Endothelial cell of umbilical vein (primary cell): ENCODE measurements around the gene B3GAT1. TPM values are rescaled to one million over a fixed set of nuclear protein-coding genes. Genes with fewer than 3 reads are reported as not detected.

ENCODE experiments used
- BruUV-seq: library from RNA; stranded (reverse); fragments of 400-500 nt; replicated peaks from 2 replicates; lab custom pipeline; 2021; lab: Mats Ljungman, UMichigan
- CTCF ChIA-PET: fragments of 300-600, 350-600 bp; sonication (Branson Sonifier 250); formaldehyde crosslinking; loops from one replicate; lab custom pipeline; 2021; ENCODE audit warnings: antibody characterized with exemption, inconsistent platforms; lab: Charles Lee
- POLR2A ChIA-PET: fragments of 300-600, 350-600 bp; sonication (Branson Sonifier 250); formaldehyde crosslinking; loops from one replicate; lab custom pipeline; 2021; ENCODE audit warnings: antibody characterized with exemption, inconsistent platforms; lab: Charles Lee
- DNase-seq: peaks from one replicate; pipeline ENCODE4 v3.0.0-alpha.2; 2011; ENCODE audit warnings: low read depth, low spot score
- FAIRE-seq: peaks from 2 replicates; lab custom pipeline; 2011; peaks lifted over from hg19 to GRCh38; lab: Jason Lieb, UNC
- H2AFZ ChIP-seq: 2 replicates; pipeline ENCODE4 v1.6.0; 2012; ENCODE audit warnings: low read depth, low read length, control low read depth, inconsistent platforms
- H3K27ac ChIP-seq: 2 replicates; pipeline ENCODE4 v1.5.1; 2011; ENCODE audit warnings: low read depth, mild to moderate bottlenecking, control low read depth, low read length, moderate library complexity; ENCODE audit not compliant: insufficient read depth
- H3K27me3 ChIP-seq, 2 experiments: 2 replicates each; pipeline versions ENCODE4 v1.6.0 to v1.6.1; 2011; ENCODE audit warnings: low read length in 2 of 2, mixed read lengths in 1 of 2; ENCODE audit not compliant: control insufficient read depth in 2 of 2, insufficient read depth in 2 of 2
- H3K36me3 ChIP-seq, 2 experiments: 2 replicates in 1 of 2; 3 replicates in 1 of 2; pipeline ENCODE4 v1.5.1; 2011; ENCODE audit warnings: low read length in 2 of 2, mild to moderate bottlenecking in 1 of 2, moderate library complexity in 1 of 2; ENCODE audit not compliant: control insufficient read depth in 2 of 2, insufficient read depth in 2 of 2; ENCODE audit errors: extremely low read depth in 1 of 2
- H3K4me1 ChIP-seq: 3 replicates; pipeline ENCODE4 v1.5.1; 2011; ENCODE audit warnings: mild to moderate bottlenecking, low read length; ENCODE audit not compliant: control insufficient read depth, insufficient read depth; ENCODE audit errors: extremely low read depth
- H3K4me2 ChIP-seq: 2 replicates; pipeline ENCODE4 v1.6.1; 2011; ENCODE audit warnings: low read length, control low read depth, mixed read lengths; ENCODE audit not compliant: insufficient read depth
- H3K4me3 ChIP-seq, 3 experiments: fragments of 200-600 bp in 1 of 3; sonication (generic), shearing (Covaris generic) in 1 of 3; replicated peaks in 1 of 3; 2 replicates each; pipeline ENCODE4 v1.5.1; 2011 to 2016; ENCODE audit warnings: control low read depth in 3 of 3, low read length in 3 of 3, mild to moderate bottlenecking in 2 of 3, inconsistent platforms in 1 of 3, low read depth in 1 of 3, moderate library complexity in 1 of 3; ENCODE audit not compliant: insufficient read depth in 1 of 3
- H3K79me2 ChIP-seq: 2 replicates; pipeline ENCODE4 v1.6.0; 2012; ENCODE audit warnings: low read length, inconsistent platforms; ENCODE audit not compliant: control insufficient read depth, insufficient read depth
- H3K9ac ChIP-seq: replicated peaks from 2 replicates; pipeline ENCODE3; 2011; ENCODE audit warnings: low read length, control low read depth; ENCODE audit not compliant: insufficient read depth; ENCODE audit errors: extremely low read depth
- H3K9me1 ChIP-seq: replicated peaks from 3 replicates; pipeline ENCODE4 v1.6.0; 2011; ENCODE audit warnings: mild to moderate bottlenecking, low read length; ENCODE audit not compliant: control insufficient read depth, insufficient read depth; ENCODE audit errors: extremely low read depth
- H3K9me3 ChIP-seq: replicated peaks from 2 replicates; pipeline ENCODE4 v1.5.1; 2012; ENCODE audit warnings: low read length, inconsistent platforms; ENCODE audit not compliant: control insufficient read depth, insufficient read depth
- H4K20me1 ChIP-seq: replicated peaks from 2 replicates; pipeline ENCODE3; 2011; ENCODE audit warnings: mild to moderate bottlenecking, low read length; ENCODE audit not compliant: control insufficient read depth, insufficient read depth; ENCODE audit errors: extremely low read depth
- EZH2 ChIP-seq: IDR thresholded peaks from 2 replicates; pipeline ENCODE4 v1.6.1; 2012; ENCODE audit warnings: borderline replicate concordance, low read depth, mild to moderate bottlenecking, moderate library complexity, low read length, inconsistent platforms; ENCODE audit not compliant: severe bottlenecking
- FOS ChIP-seq: IDR thresholded peaks from 2 replicates; pipeline ENCODE4 v1.6.1; 2011; ENCODE audit warnings: mild to moderate bottlenecking, low read length, moderate library complexity, borderline replicate concordance; ENCODE audit not compliant: insufficient read depth
- GATA2 ChIP-seq: IDR thresholded peaks from 2 replicates; pipeline ENCODE4 v1.7.0; 2011; ENCODE audit warnings: low read depth, mild to moderate bottlenecking, moderate library complexity, mixed read lengths, low read length; ENCODE audit not compliant: insufficient read length, insufficient read depth
- JUN ChIP-seq: IDR thresholded peaks from 2 replicates; pipeline ENCODE4 v1.6.1; 2011; ENCODE audit warnings: borderline replicate concordance, low read depth; ENCODE audit not compliant: insufficient read length, insufficient read depth
- MYC ChIP-seq: IDR thresholded peaks from one replicate; pipeline ENCODE4 v1.6.1; 2011; ENCODE audit warnings: mild to moderate bottlenecking, low read depth, low read length
- POLR2A ChIP-seq: IDR thresholded peaks from 2 replicates; pipeline ENCODE4 v1.6.1; 2012; ENCODE audit warnings: low read depth, mild to moderate bottlenecking, control low read depth, low read length
- POLR2AphosphoS5 ChIP-seq: IDR thresholded peaks from 2 replicates; pipeline ENCODE4 v1.6.1; 2012; ENCODE audit warnings: low read depth, mild to moderate bottlenecking, control low read depth, low read length, moderate library complexity; ENCODE audit not compliant: insufficient read depth
- dilution Hi-C: fragments of 300-500 bp; cut with MboI; formaldehyde crosslinking; loops from one replicate; pipeline ENCODE4 v1.15.0; 2019; ENCODE audit warnings: low sequenced_read_pairs; ENCODE audit not compliant: extremely low pct_ligation_motif_present
- intact Hi-C: fragments of 100-400 bp; cut with micrococcal nuclease; formaldehyde crosslinking; loops from one replicate; pipeline ENCODE4 v1.10.0; 2022
- polyA plus RNA-seq, 4 experiments: library from polyadenylated mRNA; depleted of rRNA in 3 of 4; stranded (reverse) in 3 of 4; unstranded in 1 of 4; fragments of >200 nt; gene quantifications; 2 replicates each; pipeline versions ENCODE4 v1.2.1 to v1.2.3, GENCODE V29; 2011 to 2012; ENCODE audit warnings: missing spikeins in 1 of 4
- total RNA-seq: library from RNA; stranded (reverse); gene quantifications from 2 replicates; pipeline ENCODE4 v1.2.3, GENCODE V29; 2021
- TF ChIP-seq, protein P1 (sequence below): IDR thresholded peaks from 2 replicates; pipeline ENCODE4 v1.6.1; 2011; ENCODE audit not compliant: insufficient read depth, insufficient read length
- TF ChIP-seq, protein P2 (sequence below), 2 donors: IDR thresholded peaks; 1 replicate in 1 of 2; 2 replicates in 1 of 2; pipeline ENCODE4 v1.5.1; 2011; ENCODE audit warnings: low read length in 2 of 2, mild to moderate bottlenecking in 2 of 2, moderate library complexity in 2 of 2, control low read depth in 1 of 2, inconsistent platforms in 1 of 2, low read depth in 1 of 2; ENCODE audit not compliant: insufficient read depth in 1 of 2; ENCODE audit errors: extremely low read depth in 1 of 2

The B3GAT1 gene
- total and polyA plus RNA-seq, 2 donors (not counting 3 experiments of a cell fraction or from before 2014, with no cell fraction given) = 0.01 TPM; not detected in 1

DNA sequence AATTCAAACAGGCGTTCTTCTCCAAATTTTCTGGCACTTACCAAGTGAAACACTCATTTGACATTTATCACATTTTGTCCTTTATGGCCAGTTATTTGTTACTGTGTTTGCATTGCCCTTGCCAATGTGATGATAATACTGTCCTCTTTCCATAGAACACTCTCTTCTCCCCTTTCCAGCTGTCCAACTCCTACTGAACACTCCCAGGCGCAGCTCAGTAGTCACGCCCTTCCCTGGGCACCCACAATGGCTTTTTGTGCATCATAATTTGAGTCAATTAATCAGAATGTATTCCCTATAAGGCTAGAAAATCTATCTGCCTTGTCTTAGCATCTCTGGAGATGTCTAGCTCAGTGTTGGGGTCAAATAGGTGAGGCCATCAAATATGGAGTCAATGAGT is 21.2 kb upstream of the B3GAT1 start:
- H2AFZ ChIP-seq = no peak overlapping the region
- DNase-seq (no peak), FAIRE-seq (no peak)
- H3K27ac ChIP-seq = no peak overlapping the region
- intact Hi-C loops (no loop called here), dilution Hi-C loops (no loop called here)
- no peaks in the 10 kb centered on the region for H3K36me3 ChIP-seq
- H4K20me1 ChIP-seq = no peaks in the 10 kb centered on the region
- TF ChIP-seq GATA2 (no peak), EZH2 (no peak), POLR2AphosphoS5 (no peak), POLR2A (no peak), FOS (no peak), JUN (no peak), MYC (no peak)
- TF ChIP-seq, protein P1, sequence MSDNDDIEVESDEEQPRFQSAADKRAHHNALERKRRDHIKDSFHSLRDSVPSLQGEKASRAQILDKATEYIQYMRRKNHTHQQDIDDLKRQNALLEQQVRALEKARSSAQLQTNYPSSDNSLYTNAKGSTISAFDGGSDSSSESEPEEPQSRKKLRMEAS = no peak
- TF ChIP-seq, protein P2, sequence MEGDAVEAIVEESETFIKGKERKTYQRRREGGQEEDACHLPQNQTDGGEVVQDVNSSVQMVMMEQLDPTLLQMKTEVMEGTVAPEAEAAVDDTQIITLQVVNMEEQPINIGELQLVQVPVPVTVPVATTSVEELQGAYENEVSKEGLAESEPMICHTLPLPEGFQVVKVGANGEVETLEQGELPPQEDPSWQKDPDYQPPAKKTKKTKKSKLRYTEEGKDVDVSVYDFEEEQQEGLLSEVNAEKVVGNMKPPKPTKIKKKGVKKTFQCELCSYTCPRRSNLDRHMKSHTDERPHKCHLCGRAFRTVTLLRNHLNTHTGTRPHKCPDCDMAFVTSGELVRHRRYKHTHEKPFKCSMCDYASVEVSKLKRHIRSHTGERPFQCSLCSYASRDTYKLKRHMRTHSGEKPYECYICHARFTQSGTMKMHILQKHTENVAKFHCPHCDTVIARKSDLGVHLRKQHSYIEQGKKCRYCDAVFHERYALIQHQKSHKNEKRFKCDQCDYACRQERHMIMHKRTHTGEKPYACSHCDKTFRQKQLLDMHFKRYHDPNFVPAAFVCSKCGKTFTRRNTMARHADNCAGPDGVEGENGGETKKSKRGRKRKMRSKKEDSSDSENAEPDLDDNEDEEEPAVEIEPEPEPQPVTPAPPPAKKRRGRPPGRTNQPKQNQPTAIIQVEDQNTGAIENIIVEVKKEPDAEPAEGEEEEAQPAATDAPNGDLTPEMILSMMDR (IDR thresholded peaks at IDR 0.05; ENCODE audit: extremely low read depth in 1 of 2, insufficient read depth in 1 of 2, low read depth in 1 of 2, low read length in 2 of 2) = no peak
- no TSS peak for BruUV-seq
- peaks cover 3% of the 10 kb centered on the region for H3K9me3 ChIP-seq
- H3K4me1 ChIP-seq = no peaks in the 10 kb centered on the region
- POLR2A ChIA-PET = no interaction called here
- H3K4me3 ChIP-seq = no peak overlapping the region
- no peaks in the 10 kb centered on the region for H3K27me3 ChIP-seq
- no peaks in the 10 kb centered on the region for H3K9me1 ChIP-seq
- CTCF ChIA-PET = no interaction called here
- H3K9ac ChIP-seq = no peak overlapping the region
- no peaks in the 10 kb centered on the region for H3K79me2 ChIP-seq
- H3K4me2 ChIP-seq = no peak overlapping the region
